ENCODE data around the gene STAMBP. TPM values are rescaled to one million over a fixed set of nuclear protein-coding genes. Genes with fewer than 3 reads are reported as not detected.

STAMBP gene
- total RNA-seq (2014; rRNA removed) (23.8 and 32.2 TPM in 2 replicates), Bru-seq, nascent RNA (percentile 77 among the genes with signal in this experiment), BruChase-seq, experiment 1, labeled RNA remaining after a 6-hour chase (percentile 82 among the genes with signal in this experiment), BruChase-seq, experiment 2, labeled RNA remaining after a 2-hour chase (percentile 82 among the genes with signal in this experiment)
- long read RNA-seq, full-length matches to known transcripts = 33 of 87 reads
- long read RNA-seq, partial matches to known transcripts = 18 of 87 reads
- long read RNA-seq, other reads (novel, unspliced or antisense) = 36 of 87 reads

GRCh38 chr2:73828818-73829570 lies at the start of gene STAMBP:
TSS of gene STAMBP (plus strand) at chr2:73828961. CDS start at chr2:73830857, 1,896 bp downstream.
- peaks cover 48% of the 10 kb centered on the region for H3K4me1 ChIP-seq (ENCODE audit: insufficient read depth, low read length)
- peaks cover 21% of the 10 kb centered on the region for H3K79me2 ChIP-seq (ENCODE audit: low read length)
- no peaks in the 10 kb centered on the region for H3F3A ChIP-seq (ENCODE audit: low read length, unreplicated experiment)
- ChIA-PET POLR2A (ENCODE audit: unreplicated experiment) (interaction anchor here (0.6 to 0.8 kb wide), 5 partner anchors 82 to 353 kb away, joined by 3 to 9 read pairs (median 6); no protein-coding TSS in a partner anchor), CTCF (interaction anchor here (0.5 to 1.4 kb wide), 5 partner anchors 11 to 158 kb away, joined by 3 to 10 read pairs (median 4); no protein-coding TSS in a partner anchor)
- H3K36me3 ChIP-seq (ENCODE audit: low read depth, low read length) = peaks cover 16% of the 10 kb centered on the region
- peak within 1 kb of the TSS; percentile 90 for H3K4me2 ChIP-seq (ENCODE audit: low read length)
- no peaks in the 10 kb centered on the region for H3K27me3 ChIP-seq (ENCODE audit: low read length)
- peak; percentile 97 for DNase-seq
- BruUV-seq (replicated peaks) = TSS peak; percentile 74
- no peaks in the 10 kb centered on the region for H3K9me3 ChIP-seq (ENCODE audit: low read length)
- TF ChIP-seq EZH2phosphoT487 (IDR thresholded peaks at IDR 0.05; ENCODE audit: borderline replicate concordance, low read length) = no peak
- TF ChIP-seq CTCF (conservative IDR thresholded peaks at IDR 0.05; ENCODE audit: low read depth, low read length) = no peak
- no peak for TF ChIP-seq EZH2 (IDR thresholded peaks at IDR 0.05; ENCODE audit: low read length, unreplicated experiment)
- peak within 1 kb of the TSS; percentile 76 for H3K27ac ChIP-seq (ENCODE audit: low read length)
- H4K20me1 ChIP-seq (ENCODE audit: low read length) = no peaks in the 10 kb centered on the region
- H2AFZ ChIP-seq (ENCODE audit: low read length) = peak within 1 kb of the TSS; percentile 90
- peak within 1 kb of the TSS; percentile 82 for H3K4me3 ChIP-seq (ENCODE audit: low read length)
- H3K9ac ChIP-seq (ENCODE audit: low read length) = peak within 1 kb of the TSS; percentile 92
- intact Hi-C loops (cut with micrococcal nuclease) = loop anchor here (2.0 kb wide), 1 partner anchor 98 kb away; the partner anchor contains the start of gene DGUOK
- H3K9me2 ChIP-seq (replicated peaks; ENCODE audit: low read length) = no peaks in the 10 kb centered on the region
- peak; percentile 76 for ATAC-seq

- TF ChIP-seq CTCF (conservative IDR thresholded peaks at IDR 0.05; ENCODE audit: low read depth, low read length) (peak; percentile 92), EZH2 (IDR thresholded peaks at IDR 0.05; ENCODE audit: low read length, unreplicated experiment) (no peak), EZH2phosphoT487 (IDR thresholded peaks at IDR 0.05; ENCODE audit: borderline replicate concordance, low read length) (no peak)
Measured at GRCh38 chr2:73779467-73780236, 49.1 kb upstream of the STAMBP start, which contains the start of gene DUSP11. TSS of gene DUSP11 (minus strand) at chr2:73780103. CDS start at chr2:73779974, 129 bp downstream.

More at GRCh38 chr2:73779467-73780236, 49.1 kb upstream of the STAMBP start, which contains the start of gene DUSP11:
- TSS peak; percentile 57 for BruUV-seq (replicated peaks)
- peaks cover 34% of the 10 kb centered on the region for H3K79me2 ChIP-seq (ENCODE audit: low read length)
- H3K4me2 ChIP-seq (ENCODE audit: low read length) = peak within 1 kb of the TSS; percentile 81
- ATAC-seq (peak; percentile 98), DNase-seq (peak; percentile 98)
- H3K9me2 ChIP-seq (replicated peaks; ENCODE audit: low read length) = no peaks in the 10 kb centered on the region
- H3K4me3 ChIP-seq (ENCODE audit: low read length) = peak within 1 kb of the TSS; percentile 85
- no peaks in the 10 kb centered on the region for H3K27me3 ChIP-seq (ENCODE audit: low read length)
- H3K9ac ChIP-seq (ENCODE audit: low read length) = peak within 1 kb of the TSS; percentile 87
- H3F3A ChIP-seq (ENCODE audit: low read length, unreplicated experiment) = no peaks in the 10 kb centered on the region
- H3K27ac ChIP-seq (ENCODE audit: low read length) = peak within 1 kb of the TSS; percentile 6; the same call in 1 of the 2 replicates
- H2AFZ ChIP-seq (ENCODE audit: low read length) = peak within 1 kb of the TSS; percentile 89
- H3K4me1 ChIP-seq (ENCODE audit: insufficient read depth, low read length) = peaks cover 18% of the 10 kb centered on the region
- intact Hi-C loops (cut with micrococcal nuclease) = no loop called here
- POLR2A ChIA-PET (ENCODE audit: unreplicated experiment) = no interaction called here
- H3K36me3 ChIP-seq (ENCODE audit: low read depth, low read length) = peaks cover 16% of the 10 kb centered on the region; the same call in 1 of the 2 replicates
- CTCF ChIA-PET = interaction anchor here (0.8 kb wide), 1 partner anchor 399 kb away, joined by 4 read pairs; the partner anchor contains the start of gene MOB1A
- H4K20me1 ChIP-seq (ENCODE audit: low read length) = 0 out of 2 replicates have a peak, but pooled peaks cover 6% of the 10 kb centered on the region
- no peaks in the 10 kb centered on the region for H3K9me3 ChIP-seq (ENCODE audit: low read length)

All from PC-3 (cell line).